GM21381 (cell line): ENCODE measurements around the gene GALNT9.
"Not testable (repeated sequence)": the region's sequence is repeated elsewhere in the genome, so short reads cannot be mapped to it uniquely, and the experiment has no call there.

Source experiments
- ATAC-seq: cut with Tn5 transposase; IDR thresholded peaks from one replicate; pipeline ENCODE4 v1.9.1; 2021; ENCODE audit warnings: mild to moderate bottlenecking, moderate library complexity; ENCODE audit not compliant: unreplicated experiment

Gene GALNT9

GRCh38 chr12:132358241-132359225 lies 29.1 kb upstream of the GALNT9 start:
- ATAC-seq = not testable (repeated sequence)

GRCh38 chr12:132357623-132358186 lies 28.3 kb upstream of the GALNT9 start:
- ATAC-seq = no peak

GRCh38 chr12:132356691-132357622 lies 27.6 kb upstream of the GALNT9 start:
- no peak for ATAC-seq

GRCh38 chr12:132355742-132356681 lies 26.6 kb upstream of the GALNT9 start:
- no peak for ATAC-seq

- ATAC-seq = no peak
Observed at GRCh38 chr12:132354982-132355680, 25.7 kb upstream of the GALNT9 start.

GRCh38 chr12:132354211-132354981 lies 25.0 kb upstream of the GALNT9 start:
- no peak for ATAC-seq

GRCh38 chr12:132353811-132354210 lies 24.4 kb upstream of the GALNT9 start:
- ATAC-seq = no peak

GRCh38 chr12:132352896-132353800 lies 23.8 kb upstream of the GALNT9 start:
- no peak for ATAC-seq

- no peak for ATAC-seq
Observed at GRCh38 chr12:132351751-132352495, 22.5 kb upstream of the GALNT9 start.

GRCh38 chr12:132349501-132350131 lies 20.2 kb upstream of the GALNT9 start:
- no peak for ATAC-seq

GRCh38 chr12:132348176-132348575 lies 18.8 kb upstream of the GALNT9 start:
- no peak for ATAC-seq

- no peak for ATAC-seq
Observed at GRCh38 chr12:132347176-132347855, 17.9 kb upstream of the GALNT9 start.

- ATAC-seq = no peak
Observed at GRCh38 chr12:132346471-132347175, 17.2 kb upstream of the GALNT9 start.

- no peak for ATAC-seq
Observed at GRCh38 chr12:132345561-132346200, 16.3 kb upstream of the GALNT9 start.

- no peak for ATAC-seq
Observed at GRCh38 chr12:132345126-132345525, 15.7 kb upstream of the GALNT9 start.
